ENCODE data around the gene AMY1B. TPM values are rescaled to one million over a fixed set of nuclear protein-coding genes. Genes with fewer than 3 reads are reported as not detected.
"Not testable (repeated sequence)": the region's sequence is repeated elsewhere in the genome, so short reads cannot be mapped to it uniquely, and the experiment has no call there.

The AMY1B gene
- total RNA-seq: not detected
- long read RNA-seq: 0 reads

GRCh38 chr1:103696110-103696509 lies at the start of gene AMY1B:
TSS of gene AMY1B (minus strand) at chr1:103696210. CDS start at chr1:103695639, 571 bp downstream.
- DNase-seq; ATAC-seq; intact Hi-C loops (cut with DNase I): not testable (repeated sequence)

- DNase-seq; intact Hi-C loops (cut with DNase I); ATAC-seq: not testable (repeated sequence)
Observed at GRCh38 chr1:103745040-103745439, 49.0 kb upstream of the AMY1B start.

GRCh38 chr1:103744449-103744848 lies 48.4 kb upstream of the AMY1B start:
- DNase-seq; intact Hi-C loops (cut with DNase I); ATAC-seq: not testable (repeated sequence)

- ATAC-seq; DNase-seq; intact Hi-C loops (cut with DNase I): not testable (repeated sequence)
Observed at GRCh38 chr1:103738031-103738430, 42.0 kb upstream of the AMY1B start.

GRCh38 chr1:103735334-103735733 lies 39.3 kb upstream of the AMY1B start:
- ATAC-seq; DNase-seq; intact Hi-C loops (cut with DNase I): not testable (repeated sequence)

- DNase-seq; ATAC-seq; intact Hi-C loops (cut with DNase I): not testable (repeated sequence)
Observed at GRCh38 chr1:103721473-103721872, 25.5 kb upstream of the AMY1B start.

GRCh38 chr1:103717404-103717803 lies 21.4 kb upstream of the AMY1B start:
- intact Hi-C loops (cut with DNase I); DNase-seq; ATAC-seq: not testable (repeated sequence)

- DNase-seq; ATAC-seq; intact Hi-C loops (cut with DNase I): not testable (repeated sequence)
Observed at GRCh38 chr1:103710381-103710780, 14.4 kb upstream of the AMY1B start.

GRCh38 chr1:103707670-103708069 lies 11.7 kb upstream of the AMY1B start:
- DNase-seq; ATAC-seq; intact Hi-C loops (cut with DNase I): not testable (repeated sequence)

GRCh38 chr1:103701256-103701655 lies 5.2 kb upstream of the AMY1B start:
- intact Hi-C loops (cut with DNase I); ATAC-seq; DNase-seq: not testable (repeated sequence)

- ATAC-seq; DNase-seq; intact Hi-C loops (cut with DNase I): not testable (repeated sequence)
Observed at GRCh38 chr1:103700669-103701068, 4.7 kb upstream of the AMY1B start.

GRCh38 chr1:103697430-103697829 lies 1.4 kb upstream of the AMY1B start:
- intact Hi-C loops (cut with DNase I): not testable (repeated sequence)

GRCh38 chr1:103676335-103676734 lies 19.7 kb downstream of the AMY1B start:
- intact Hi-C loops (cut with DNase I); ATAC-seq; DNase-seq: not testable (repeated sequence)

More at GRCh38 chr1:103697430-103697829, 1.4 kb upstream of the AMY1B start:
- not testable (repeated sequence) for DNase-seq, ATAC-seq

- not testable (repeated sequence) for DNase-seq, ATAC-seq
Observed at GRCh38 chr1:103655460-103655859, 40.5 kb downstream of the AMY1B start, which contains the start of gene AMY1A. TSS of gene AMY1A (plus strand) at chr1:103655760. CDS start at chr1:103656331, 571 bp downstream.

GRCh38 chr1:103654133-103654532 lies 41.9 kb downstream of the AMY1B start:
- ATAC-seq; intact Hi-C loops (cut with DNase I); DNase-seq: not testable (repeated sequence)

More at GRCh38 chr1:103655460-103655859, 40.5 kb downstream of the AMY1B start, which contains the start of gene AMY1A:
- intact Hi-C loops (cut with DNase I): not testable (repeated sequence)

GRCh38 chr1:103650889-103651288 lies 45.1 kb downstream of the AMY1B start:
- ATAC-seq; intact Hi-C loops (cut with DNase I): not testable (repeated sequence)

GRCh38 chr1:103650305-103650704 lies 45.7 kb downstream of the AMY1B start:
- intact Hi-C loops (cut with DNase I); ATAC-seq; DNase-seq: not testable (repeated sequence)

More at GRCh38 chr1:103650889-103651288, 45.1 kb downstream of the AMY1B start:
- DNase-seq: not testable (repeated sequence)

- ATAC-seq; DNase-seq; intact Hi-C loops (cut with DNase I): not testable (repeated sequence)
Observed at GRCh38 chr1:103643908-103644307, 52.1 kb downstream of the AMY1B start.

- intact Hi-C loops (cut with DNase I); ATAC-seq; DNase-seq: not testable (repeated sequence)
Observed at GRCh38 chr1:103641194-103641593, 54.8 kb downstream of the AMY1B start.
